ENCODE measurements around the gene AZGP1.

The AZGP1 gene

DNA sequence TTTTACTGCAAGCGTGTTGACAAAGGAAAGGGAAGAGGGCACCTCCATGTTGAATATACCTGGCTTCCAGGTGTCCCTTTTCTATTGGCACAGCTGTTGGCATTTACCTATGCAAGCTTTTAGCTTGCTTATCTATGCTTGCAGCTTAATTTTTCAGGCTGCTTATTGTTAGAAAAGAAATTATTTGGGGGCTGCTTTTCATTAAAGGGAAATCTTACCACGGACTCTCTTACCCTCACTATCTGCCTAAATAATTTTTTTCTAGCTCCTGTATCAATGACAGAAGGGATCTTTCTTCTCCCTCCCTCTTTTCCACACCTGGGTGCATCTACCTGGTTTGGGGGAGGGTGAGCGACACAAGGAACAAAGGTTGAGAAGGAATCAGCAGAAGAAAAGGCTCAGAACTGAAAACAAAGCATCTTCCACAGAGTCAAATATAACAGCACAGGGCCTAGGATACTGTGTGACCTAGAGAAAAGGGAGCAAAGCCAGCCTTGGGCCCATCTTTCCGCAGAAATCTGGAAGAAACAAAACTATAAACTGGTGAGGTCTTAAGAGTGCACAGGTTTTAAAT lies 31.2 kb downstream of the AZGP1 start:
- TF ChIP-seq FOXM1 (IDR thresholded peaks at IDR 0.05; ENCODE audit: borderline replicate concordance, low read depth): no peak
- TF ChIP-seq CEBPB (IDR thresholded peaks at IDR 0.05): no peak
- TF ChIP-seq TAF1 (IDR thresholded peaks at IDR 0.05; ENCODE audit: low read depth): no peak
- no peak for TF ChIP-seq TEAD4 (IDR thresholded peaks at IDR 0.05)
- TF ChIP-seq, protein P1, sequence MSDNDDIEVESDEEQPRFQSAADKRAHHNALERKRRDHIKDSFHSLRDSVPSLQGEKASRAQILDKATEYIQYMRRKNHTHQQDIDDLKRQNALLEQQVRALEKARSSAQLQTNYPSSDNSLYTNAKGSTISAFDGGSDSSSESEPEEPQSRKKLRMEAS (IDR thresholded peaks at IDR 0.05): no peak
- TF ChIP-seq, protein P2, sequence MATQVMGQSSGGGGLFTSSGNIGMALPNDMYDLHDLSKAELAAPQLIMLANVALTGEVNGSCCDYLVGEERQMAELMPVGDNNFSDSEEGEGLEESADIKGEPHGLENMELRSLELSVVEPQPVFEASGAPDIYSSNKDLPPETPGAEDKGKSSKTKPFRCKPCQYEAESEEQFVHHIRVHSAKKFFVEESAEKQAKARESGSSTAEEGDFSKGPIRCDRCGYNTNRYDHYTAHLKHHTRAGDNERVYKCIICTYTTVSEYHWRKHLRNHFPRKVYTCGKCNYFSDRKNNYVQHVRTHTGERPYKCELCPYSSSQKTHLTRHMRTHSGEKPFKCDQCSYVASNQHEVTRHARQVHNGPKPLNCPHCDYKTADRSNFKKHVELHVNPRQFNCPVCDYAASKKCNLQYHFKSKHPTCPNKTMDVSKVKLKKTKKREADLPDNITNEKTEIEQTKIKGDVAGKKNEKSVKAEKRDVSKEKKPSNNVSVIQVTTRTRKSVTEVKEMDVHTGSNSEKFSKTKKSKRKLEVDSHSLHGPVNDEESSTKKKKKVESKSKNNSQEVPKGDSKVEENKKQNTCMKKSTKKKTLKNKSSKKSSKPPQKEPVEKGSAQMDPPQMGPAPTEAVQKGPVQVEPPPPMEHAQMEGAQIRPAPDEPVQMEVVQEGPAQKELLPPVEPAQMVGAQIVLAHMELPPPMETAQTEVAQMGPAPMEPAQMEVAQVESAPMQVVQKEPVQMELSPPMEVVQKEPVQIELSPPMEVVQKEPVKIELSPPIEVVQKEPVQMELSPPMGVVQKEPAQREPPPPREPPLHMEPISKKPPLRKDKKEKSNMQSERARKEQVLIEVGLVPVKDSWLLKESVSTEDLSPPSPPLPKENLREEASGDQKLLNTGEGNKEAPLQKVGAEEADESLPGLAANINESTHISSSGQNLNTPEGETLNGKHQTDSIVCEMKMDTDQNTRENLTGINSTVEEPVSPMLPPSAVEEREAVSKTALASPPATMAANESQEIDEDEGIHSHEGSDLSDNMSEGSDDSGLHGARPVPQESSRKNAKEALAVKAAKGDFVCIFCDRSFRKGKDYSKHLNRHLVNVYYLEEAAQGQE (IDR thresholded peaks at IDR 0.05; ENCODE audit: low read depth): no peak
- TF ChIP-seq, protein P3, sequence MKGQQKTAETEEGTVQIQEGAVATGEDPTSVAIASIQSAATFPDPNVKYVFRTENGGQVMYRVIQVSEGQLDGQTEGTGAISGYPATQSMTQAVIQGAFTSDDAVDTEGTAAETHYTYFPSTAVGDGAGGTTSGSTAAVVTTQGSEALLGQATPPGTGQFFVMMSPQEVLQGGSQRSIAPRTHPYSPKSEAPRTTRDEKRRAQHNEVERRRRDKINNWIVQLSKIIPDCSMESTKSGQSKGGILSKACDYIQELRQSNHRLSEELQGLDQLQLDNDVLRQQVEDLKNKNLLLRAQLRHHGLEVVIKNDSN (IDR thresholded peaks at IDR 0.05): no peak
- TF ChIP-seq EGR1 (IDR thresholded peaks at IDR 0.05): no peak
- no peak for TF ChIP-seq RAD21 (IDR thresholded peaks at IDR 0.05; ENCODE audit: low read depth)
- TF ChIP-seq EP300 (IDR thresholded peaks at IDR 0.05; ENCODE audit: borderline replicate concordance): no peak
- no peak for TF ChIP-seq TCF12 (IDR thresholded peaks at IDR 0.05; ENCODE audit: low read depth)
- TF ChIP-seq YY1 (IDR thresholded peaks at IDR 0.05; ENCODE audit: low read depth): no peak
- no peak for TF ChIP-seq ZBTB7A (IDR thresholded peaks at IDR 0.05; ENCODE audit: low read depth)
- no peak for TF ChIP-seq NFIC (IDR thresholded peaks at IDR 0.05)
- no peak for TF ChIP-seq CREB1 (IDR thresholded peaks at IDR 0.05; ENCODE audit: low read depth)

DNA sequence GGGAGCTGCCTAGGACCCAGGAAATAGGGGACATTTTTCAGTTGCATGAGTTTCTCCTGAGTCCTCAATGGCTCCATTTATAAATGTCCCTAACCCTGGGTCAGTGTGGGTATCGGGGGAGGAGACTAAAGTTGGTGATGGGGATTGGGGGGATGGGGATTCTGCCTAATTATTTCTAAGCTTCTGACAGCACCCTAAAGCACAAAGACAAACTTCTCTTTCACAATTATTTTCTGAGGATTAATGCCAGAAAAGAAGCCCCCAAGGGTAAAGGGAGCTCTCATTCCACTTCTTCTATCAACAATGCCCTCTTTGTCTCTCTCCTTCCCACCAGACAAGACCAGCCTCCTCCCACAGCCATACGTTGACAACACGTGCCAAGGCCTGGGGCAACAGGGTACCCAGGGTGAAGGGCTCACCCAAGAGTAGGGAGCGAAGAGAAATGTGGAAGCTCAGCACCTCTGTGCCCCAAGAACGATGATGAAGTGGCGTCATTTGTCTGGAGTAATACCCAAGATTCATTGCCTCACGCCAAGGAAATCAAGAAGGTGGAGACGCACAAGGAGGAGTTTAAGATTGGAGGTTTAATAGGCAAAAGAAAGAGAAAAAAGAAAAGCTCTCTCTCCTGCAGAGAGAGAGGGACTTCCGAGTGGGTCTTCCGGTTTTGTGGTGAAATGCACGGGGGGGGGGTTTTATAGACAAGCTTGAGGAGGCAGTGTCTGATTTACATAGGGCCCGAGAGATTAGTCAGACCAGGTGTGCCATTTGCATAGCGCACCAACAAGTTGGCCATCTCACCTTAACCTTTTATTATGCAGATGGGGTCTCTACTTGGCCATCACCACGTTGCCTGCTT lies 32.0 kb downstream of the AZGP1 start:
- TF ChIP-seq EP300 (IDR thresholded peaks at IDR 0.05; ENCODE audit: borderline replicate concordance) (no peak), ZBTB7A (IDR thresholded peaks at IDR 0.05; ENCODE audit: low read depth) (no peak), RAD21 (IDR thresholded peaks at IDR 0.05; ENCODE audit: low read depth) (no peak), EGR1 (IDR thresholded peaks at IDR 0.05) (no peak), TEAD4 (IDR thresholded peaks at IDR 0.05) (no peak), CEBPB (IDR thresholded peaks at IDR 0.05) (no peak), CREB1 (IDR thresholded peaks at IDR 0.05; ENCODE audit: low read depth) (no peak), TAF1 (IDR thresholded peaks at IDR 0.05; ENCODE audit: low read depth) (no peak), YY1 (IDR thresholded peaks at IDR 0.05; ENCODE audit: low read depth) (no peak), FOXM1 (IDR thresholded peaks at IDR 0.05; ENCODE audit: borderline replicate concordance, low read depth) (no peak)
- TF ChIP-seq, protein P2 (IDR thresholded peaks at IDR 0.05; ENCODE audit: low read depth): no peak
- TF ChIP-seq, protein P1 (IDR thresholded peaks at IDR 0.05): no peak

DNA sequence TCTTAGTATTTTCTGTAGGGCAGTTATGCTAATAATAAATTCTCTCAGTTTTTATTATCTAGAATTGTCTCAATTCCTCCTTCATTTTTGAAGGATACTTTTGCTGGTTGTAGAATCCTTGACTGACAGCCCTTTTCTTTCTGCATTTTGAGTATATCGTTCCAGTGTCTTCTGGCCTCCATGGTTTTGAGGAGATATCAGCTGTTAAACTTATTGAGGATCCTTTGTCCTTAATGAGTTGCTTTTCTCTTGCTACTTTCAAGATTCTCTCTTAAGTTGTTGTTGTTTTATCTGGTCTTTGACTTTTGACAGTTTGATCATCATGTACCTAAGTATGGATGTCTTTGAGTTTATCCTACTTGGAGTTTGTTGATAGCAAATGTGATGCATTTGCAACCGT lies 37.5 kb downstream of the AZGP1 start:
- TF ChIP-seq FOXM1 (IDR thresholded peaks at IDR 0.05; ENCODE audit: borderline replicate concordance, low read depth) (no peak), NFIC (IDR thresholded peaks at IDR 0.05) (no peak), EGR1 (IDR thresholded peaks at IDR 0.05) (no peak), CEBPB (IDR thresholded peaks at IDR 0.05) (no peak), TCF12 (IDR thresholded peaks at IDR 0.05; ENCODE audit: low read depth) (no peak), EP300 (IDR thresholded peaks at IDR 0.05; ENCODE audit: borderline replicate concordance) (no peak), TEAD4 (IDR thresholded peaks at IDR 0.05) (no peak), YY1 (IDR thresholded peaks at IDR 0.05; ENCODE audit: low read depth) (no peak), RAD21 (IDR thresholded peaks at IDR 0.05; ENCODE audit: low read depth) (no peak), ZBTB7A (IDR thresholded peaks at IDR 0.05; ENCODE audit: low read depth) (no peak), TAF1 (IDR thresholded peaks at IDR 0.05; ENCODE audit: low read depth) (no peak), CREB1 (IDR thresholded peaks at IDR 0.05; ENCODE audit: low read depth) (no peak)
- TF ChIP-seq, protein P3 (IDR thresholded peaks at IDR 0.05): no peak
- TF ChIP-seq, protein P2 (IDR thresholded peaks at IDR 0.05; ENCODE audit: low read depth): no peak
- TF ChIP-seq, protein P1 (IDR thresholded peaks at IDR 0.05): no peak

Data from Ishikawa (cell line).